Kidney (tissue), 14 donors: ENCODE results near the gene IFIT1B. TPM values are rescaled to one million over a fixed set of nuclear protein-coding genes. Genes with fewer than 3 reads are reported as not detected.
"Not testable (repeated sequence)": the region's sequence is repeated elsewhere in the genome, so short reads cannot be mapped to it uniquely, and the experiment has no call there.

Experiments
- DNase-seq, 5 donors: peaks; one replicate each; pipeline ENCODE4 v3.0.0-alpha.2; 2013 to 2020
- FAIRE-seq: peaks from 2 replicates; lab custom pipeline; 2012; peaks lifted over from hg19 to GRCh38; lab: Jason Lieb, UNC
- H3K27ac ChIP-seq, 2 donors: one replicate each; pipeline ENCODE4 v1.7.0; 2013; ENCODE audit warnings: low read depth in 2 of 2, low read length in 2 of 2, inconsistent platforms in 1 of 2
- H3K27me3 ChIP-seq: one replicate; pipeline ENCODE4 v1.7.1; 2013; ENCODE audit warnings: low read length, inconsistent platforms; ENCODE audit not compliant: control insufficient read depth, insufficient read depth
- H3K36me3 ChIP-seq, 3 donors: one replicate each; pipeline versions ENCODE4 v1.7.0 to v1.7.1; 2013; ENCODE audit warnings: low read length in 3 of 3, control low read depth in 1 of 3, inconsistent platforms in 1 of 3; ENCODE audit not compliant: insufficient read depth in 3 of 3, control insufficient read depth in 2 of 3
- H3K4me1 ChIP-seq, 3 donors: one replicate each; pipeline versions ENCODE4 v1.7.0 to v1.7.1; 2013; ENCODE audit warnings: low read length in 3 of 3, inconsistent platforms in 1 of 3, low read depth in 1 of 3; ENCODE audit not compliant: control insufficient read depth in 2 of 3, insufficient read depth in 2 of 3
- H3K4me3 ChIP-seq, 3 donors: one replicate each; pipeline versions ENCODE4 v1.7.0 to v1.8.1; 2013; ENCODE audit warnings: low read length in 3 of 3, control low read depth in 1 of 3, inconsistent platforms in 1 of 3
- H3K9ac ChIP-seq, 3 donors: one replicate each; pipeline versions ENCODE4 v1.7.0 to v1.7.1; 2013; ENCODE audit warnings: low read length in 3 of 3, control low read depth in 1 of 3, inconsistent platforms in 1 of 3
- H3K9me3 ChIP-seq, 3 donors: one replicate each; pipeline versions ENCODE4 v1.7.0 to v1.7.1; 2013; ENCODE audit warnings: low read length in 3 of 3, control low read depth in 1 of 3, inconsistent platforms in 1 of 3; ENCODE audit not compliant: control insufficient read depth in 2 of 3, insufficient read depth in 1 of 3
- intact Hi-C: fragments of 100-400 bp; cut with DNase I; formaldehyde crosslinking; loops from one replicate; pipeline ENCODE4 v1.11.1; 2022
- polyA plus RNA-seq: library from polyadenylated mRNA; stranded (reverse); fragments of 350-450 nt; fragmentation: Illumina TruSeq; extraction: RNeasy Lipid Tissue Mini Kit (QIAGEN cat#74804); gene quantifications from one replicate; pipeline ENCODE4 v1.2.3, GENCODE V29; 2014; ENCODE audit warnings: low read depth, low replicate concordance; ENCODE audit not compliant: insufficient read depth
- total RNA-seq: library from RNA; stranded (reverse); fragmentation: NEBNext Ultra II Directional; extraction: Animal tissue kit (Norgen Biotek cat#: 25700); gene quantifications from one replicate; pipeline ENCODE4 v1.2.1, GENCODE V29; 2021
- TF ChIP-seq, protein P1 (sequence below): IDR thresholded peaks from 3 replicates; pipeline ENCODE4 v1.5.1; 2012; ENCODE audit warnings: mild to moderate bottlenecking, moderate library complexity, borderline replicate concordance; ENCODE audit not compliant: insufficient read depth; ENCODE audit errors: extremely low read depth
- donor health status: control.
- donor health status: control.
- donor health status: control.
- donor health status: control.
- donor health status: control.
- donor health status: DM: yes; HTN: yes; CAD: no.
- donor health status: Normal renal cell carcinoma (clear cell type).

IFIT1B gene
- total and polyA plus RNA-seq, 2 donors from 2014 or later, result not detected

DNA sequence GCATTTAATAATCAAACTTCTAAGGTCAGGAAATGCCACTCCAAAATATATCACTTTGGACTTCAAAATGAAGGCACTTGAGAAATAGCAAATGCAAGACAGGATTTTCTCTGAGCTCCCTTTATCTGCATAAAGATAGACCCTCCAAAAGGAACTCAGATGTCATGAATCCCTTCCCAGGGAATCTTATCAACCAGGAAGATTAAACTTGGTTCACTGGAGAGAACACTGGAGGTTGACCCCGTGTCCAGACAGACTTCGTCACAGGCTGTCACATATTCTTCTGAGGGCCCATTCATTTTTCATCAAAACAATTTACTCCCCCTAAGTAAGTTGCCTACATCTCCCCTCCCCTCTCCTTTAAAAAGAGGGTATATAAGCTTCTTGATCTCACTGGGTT lies 28.9 kb upstream of the IFIT1B start:
- H3K4me3 ChIP-seq, result no peak overlapping the region
- H3K27ac ChIP-seq, result peak overlapping the region; percentile 95 to 97
- no peaks in the 10 kb centered on the region for H3K36me3 ChIP-seq
- intact Hi-C loops, result no loop called here
- TF ChIP-seq, protein P1, sequence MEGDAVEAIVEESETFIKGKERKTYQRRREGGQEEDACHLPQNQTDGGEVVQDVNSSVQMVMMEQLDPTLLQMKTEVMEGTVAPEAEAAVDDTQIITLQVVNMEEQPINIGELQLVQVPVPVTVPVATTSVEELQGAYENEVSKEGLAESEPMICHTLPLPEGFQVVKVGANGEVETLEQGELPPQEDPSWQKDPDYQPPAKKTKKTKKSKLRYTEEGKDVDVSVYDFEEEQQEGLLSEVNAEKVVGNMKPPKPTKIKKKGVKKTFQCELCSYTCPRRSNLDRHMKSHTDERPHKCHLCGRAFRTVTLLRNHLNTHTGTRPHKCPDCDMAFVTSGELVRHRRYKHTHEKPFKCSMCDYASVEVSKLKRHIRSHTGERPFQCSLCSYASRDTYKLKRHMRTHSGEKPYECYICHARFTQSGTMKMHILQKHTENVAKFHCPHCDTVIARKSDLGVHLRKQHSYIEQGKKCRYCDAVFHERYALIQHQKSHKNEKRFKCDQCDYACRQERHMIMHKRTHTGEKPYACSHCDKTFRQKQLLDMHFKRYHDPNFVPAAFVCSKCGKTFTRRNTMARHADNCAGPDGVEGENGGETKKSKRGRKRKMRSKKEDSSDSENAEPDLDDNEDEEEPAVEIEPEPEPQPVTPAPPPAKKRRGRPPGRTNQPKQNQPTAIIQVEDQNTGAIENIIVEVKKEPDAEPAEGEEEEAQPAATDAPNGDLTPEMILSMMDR, result no peak
- H3K27me3 ChIP-seq, result no peaks in the 10 kb centered on the region
- peaks cover 29 to 57% (median 40%) of the 10 kb centered on the region in 3 donors for H3K4me1 ChIP-seq
- no peaks in the 10 kb centered on the region for H3K9me3 ChIP-seq
- FAIRE-seq (no peak), DNase-seq (no peak)
- H3K9ac ChIP-seq, result peak overlapping the region in 1 of 3 donors; percentile 49

DNA sequence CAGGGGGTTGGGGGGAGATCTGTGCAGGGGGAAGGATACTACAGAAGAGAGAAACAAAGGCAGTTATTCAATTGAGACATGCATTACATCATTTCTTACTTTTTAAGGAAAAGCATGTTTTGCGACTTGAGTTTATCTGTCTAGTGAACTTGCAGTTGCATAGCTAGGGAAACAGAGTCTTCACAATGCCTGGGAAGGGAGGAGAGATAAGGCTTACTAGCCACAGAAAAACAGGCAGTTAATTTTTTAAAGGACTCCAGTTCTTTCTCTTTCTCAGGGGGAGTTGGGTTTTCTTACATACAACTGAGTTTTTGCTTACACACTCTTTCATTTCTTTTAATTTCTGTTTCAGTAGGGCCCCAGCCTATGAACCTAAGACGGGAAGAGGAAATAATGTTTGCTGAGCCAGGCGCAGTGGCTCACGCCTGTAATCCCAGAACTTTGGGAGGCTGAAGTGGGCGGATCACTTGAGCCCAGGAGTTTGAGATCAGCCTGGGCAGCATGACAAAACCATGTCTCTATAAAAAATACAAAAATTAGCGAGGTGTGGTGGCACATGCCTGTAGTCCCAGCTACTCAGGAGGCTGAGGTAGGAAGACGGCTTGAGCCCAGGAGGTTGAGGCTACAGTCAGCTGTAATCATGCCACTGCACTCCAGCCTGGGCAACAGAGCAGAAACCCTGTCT lies 27.1 kb upstream of the IFIT1B start:
- H3K4me1 ChIP-seq, result peaks cover 29 to 57% (median 40%) of the 10 kb centered on the region in 3 donors
- DNase-seq, H3K9me3 ChIP-seq, H3K4me3 ChIP-seq, H3K27me3 ChIP-seq, H3K36me3 ChIP-seq, intact Hi-C loops: not testable (repeated sequence)
- FAIRE-seq, result peak; percentile 3
- peak overlapping the region in 2 of 3 donors; percentile 2 to 86 for H3K9ac ChIP-seq
- peak overlapping the region; percentile 95 to 97 for H3K27ac ChIP-seq

DNA sequence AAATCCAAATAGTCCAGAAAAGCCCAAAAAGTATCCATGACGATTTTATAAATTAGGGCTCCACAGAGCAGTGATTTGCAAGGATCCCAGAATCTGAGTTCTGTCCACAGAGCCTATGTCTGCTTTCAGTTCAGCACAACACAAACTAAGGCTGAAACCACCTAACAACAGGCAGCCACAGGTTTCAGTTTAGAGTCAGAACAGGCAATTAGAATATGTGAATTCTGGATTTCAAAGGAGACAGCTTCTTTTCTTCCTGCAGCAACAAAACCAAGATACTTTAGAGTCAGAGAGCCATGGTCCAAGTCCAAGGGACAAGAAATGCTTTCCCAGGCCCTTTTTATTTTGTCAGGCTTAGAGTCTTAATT lies 26.5 kb upstream of the IFIT1B start:
- intact Hi-C loops, result no loop called here
- H3K27me3 ChIP-seq, result no peaks in the 10 kb centered on the region
- no peaks in the 10 kb centered on the region for H3K9me3 ChIP-seq
- H3K36me3 ChIP-seq, result no peaks in the 10 kb centered on the region
- H3K27ac ChIP-seq, result peak overlapping the region; percentile 95 to 97
- DNase-seq, result peak in 2 of 5 donors; percentile 48 to 66
- no peak for FAIRE-seq
- peak overlapping the region in 2 of 3 donors; percentile 1 to 10 for H3K4me3 ChIP-seq
- peak overlapping the region; percentile 2 to 86 (median 19) for H3K9ac ChIP-seq
- TF ChIP-seq, protein P1, result no peak
- peaks cover 29 to 55% (median 40%) of the 10 kb centered on the region in 3 donors for H3K4me1 ChIP-seq

DNA sequence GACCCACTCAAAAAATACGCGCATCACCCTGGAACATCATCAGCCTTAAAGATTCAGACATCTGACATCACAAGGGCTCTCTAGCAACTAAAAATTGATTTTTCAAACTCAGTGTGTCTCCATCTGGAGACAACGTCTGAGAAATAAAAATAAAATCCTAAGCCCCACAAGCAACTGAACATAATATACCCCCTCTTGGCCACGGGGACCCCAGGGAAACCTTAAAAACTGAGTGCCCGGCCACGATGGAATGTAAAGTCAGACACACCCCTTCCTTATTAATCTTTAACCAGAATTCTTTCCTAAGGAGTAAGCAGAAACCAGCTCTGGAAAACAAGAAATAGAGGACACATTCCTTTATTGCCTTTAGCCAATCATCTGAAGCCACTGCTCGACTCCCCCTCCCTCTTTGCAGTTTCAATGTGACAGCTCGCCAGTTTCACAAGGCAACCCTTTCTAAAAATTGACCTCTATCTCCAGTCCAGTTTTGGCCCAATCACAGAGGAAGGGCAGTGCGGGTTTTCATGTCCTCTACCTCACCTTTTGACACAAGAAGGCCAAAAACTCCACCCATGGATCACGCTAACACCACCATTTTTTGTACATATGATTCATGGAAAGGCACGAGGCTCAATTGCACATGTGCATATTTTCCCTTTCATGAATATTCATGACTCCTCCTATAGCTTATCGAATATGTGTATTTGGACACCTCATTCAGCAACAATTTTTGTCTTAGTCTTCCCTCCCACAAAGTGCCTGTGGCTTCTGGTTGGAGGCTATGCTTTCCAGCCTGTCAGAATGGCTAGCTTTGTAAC lies 25.9 kb upstream of the IFIT1B start:
- H3K9me3 ChIP-seq, result no peaks in the 10 kb centered on the region
- TF ChIP-seq, protein P1, result no peak
- intact Hi-C loops, result no loop called here
- H3K4me1 ChIP-seq, result peaks cover 29 to 49% (median 36%) of the 10 kb centered on the region in 3 donors
- H3K9ac ChIP-seq, result peak overlapping the region; percentile 10 to 86 (median 38)
- FAIRE-seq, result peak; percentile 96
- H3K27ac ChIP-seq, result peak overlapping the region; percentile 95 to 97
- peak overlapping the region; percentile 10 to 34 (median 26) for H3K4me3 ChIP-seq
- H3K27me3 ChIP-seq, result no peaks in the 10 kb centered on the region
- no peaks in the 10 kb centered on the region for H3K36me3 ChIP-seq
- peak; percentile 79 to 93 (median 80) for DNase-seq
